A549 (cell line): ENCODE data around the gene HRH3. TPM values are rescaled to one million over a fixed set of nuclear protein-coding genes. Genes with fewer than 3 reads are reported as not detected.

Source experiments
- ATAC-seq, 2 experiments: fragments of 200-7000 bp in 1 of 2; fragments of >200 bp in 1 of 2; cut with Nextera tagmentation in 1 of 2; cut with Tn5 transposase in 1 of 2; 3 replicates each; pipeline versions ENCODE4 v1.8.0 to v1.9.1; 2018 to 2020; ENCODE audit warnings: mild to moderate bottlenecking in 1 of 2, moderate library complexity in 1 of 2
- CTCF ChIA-PET: fragments of 300-600 bp; sonication (Branson Sonifier 250); formaldehyde crosslinking; extraction: SDS; loops from one replicate; lab custom pipeline; 2021; ENCODE audit warnings: antibody characterized with exemption, inconsistent platforms; lab: Yijun Ruan, JAX
- POLR2A ChIA-PET: fragments of 350-600 bp; formaldehyde crosslinking; extraction: SDS; loops from one replicate; lab custom pipeline; 2021; ENCODE audit warnings: antibody characterized with exemption, inconsistent platforms; lab: Yijun Ruan, JAX
- DNase-seq, 2 experiments: peaks; one replicate each; pipeline versions ENCODE4 v3.0.0 to v3.0.0-alpha.2; 2011 to 2016; ENCODE audit warnings: low read depth in 1 of 2, low spot score in 1 of 2
- FAIRE-seq: peaks from 2 replicates; lab custom pipeline; 2011; peaks lifted over from hg19 to GRCh38; lab: Jason Lieb, UNC
- H3K27ac ChIP-seq, 2 experiments: fragments of >200 bp; sonication (Bioruptor Twin); formaldehyde crosslinking; 3 replicates each; pipeline ENCODE4 v1.5.1; 2016 to 2017
- H3K4me1 ChIP-seq: fragments of >200 bp; sonication (Bioruptor Twin); formaldehyde crosslinking; 3 replicates; pipeline ENCODE4 v1.6.1; 2016
- H3K4me2 ChIP-seq: fragments of >200 bp; sonication (Bioruptor Twin); formaldehyde crosslinking; 3 replicates; pipeline ENCODE4 v1.6.1; 2016
- H3K4me3 ChIP-seq: fragments of >200 bp; sonication (Bioruptor Twin); formaldehyde crosslinking; 3 replicates; pipeline ENCODE4 v1.5.1; 2016
- H3K9me3 ChIP-seq: fragments of >200 bp; sonication (Bioruptor Twin); formaldehyde crosslinking; 3 replicates; pipeline ENCODE4 v1.6.1; 2016
- EHF ChIP-seq: fragments of 250-450 bp; sonication (Bioruptor Pico); IDR thresholded peaks from 2 replicates; pipeline ENCODE4 v1.5.0; 2020; ENCODE audit warnings: mild to moderate bottlenecking
- EHMT2 ChIP-seq: fragments of 200-600 bp; sonication (generic); IDR thresholded peaks from 2 replicates; pipeline ENCODE4 v1.6.1; 2016; ENCODE audit warnings: antibody characterized with exemption, low read depth, mild to moderate bottlenecking, moderate library complexity
- HOXB13 ChIP-seq: fragments of 250-450 bp; sonication (Bioruptor Pico); IDR thresholded peaks from 2 replicates; pipeline ENCODE4 v1.5.0; 2020; ENCODE audit warnings: low read depth, mild to moderate bottlenecking, moderate library complexity
- HOXB5 ChIP-seq: fragments of 250-450 bp; sonication (Bioruptor Pico); IDR thresholded peaks from 2 replicates; pipeline ENCODE4 v1.5.0; 2020; ENCODE audit warnings: mild to moderate bottlenecking, moderate library complexity
- JUN ChIP-seq, 2 experiments: fragments of >200 bp; sonication (Bioruptor Twin); formaldehyde crosslinking; IDR thresholded peaks; 2 replicates in 1 of 2; 3 replicates in 1 of 2; pipeline ENCODE4 v1.6.1; 2016 to 2017
- KDM1A ChIP-seq: fragments of 200-600 bp; sonication (generic); IDR thresholded peaks from 2 replicates; pipeline ENCODE4 v1.6.1; 2016; ENCODE audit warnings: low read depth, mild to moderate bottlenecking
- MYC ChIP-seq: IDR thresholded peaks from 2 replicates; pipeline ENCODE4 v1.6.1; 2012; ENCODE audit warnings: mild to moderate bottlenecking, inconsistent platforms, low read length, improper control_type of control experiment, borderline replicate concordance
- RARB ChIP-seq: fragments of 250-450 bp; sonication (Bioruptor Pico); IDR thresholded peaks from 2 replicates; pipeline ENCODE4 v1.8.0; 2021; ENCODE audit warnings: mild to moderate bottlenecking, moderate library complexity
- REST ChIP-seq: fragments of 200-600 bp; sonication (generic); IDR thresholded peaks from 2 replicates; pipeline ENCODE4 v1.6.1; 2016; ENCODE audit warnings: antibody characterized with exemption, mild to moderate bottlenecking, moderate library complexity
- TFCP2L1 ChIP-seq: fragments of 250-450 bp; sonication (Bioruptor Pico); IDR thresholded peaks from 2 replicates; pipeline ENCODE4 v1.5.0; 2021; ENCODE audit warnings: mild to moderate bottlenecking
- ZNF302 ChIP-seq: fragments of 250-450 bp; sonication (Bioruptor Pico); IDR thresholded peaks from 2 replicates; pipeline ENCODE4 v1.9.0; 2021; ENCODE audit warnings: inconsistent platforms, mild to moderate bottlenecking, moderate library complexity
- WGBS: methylation state at CpG from one replicate; pipeline ENCODE4 v1.1.6; 2017; ENCODE audit errors: missing lambda C conversion rate; 5-methylcytosine and 5-hydroxymethylcytosine counted together
- polyA plus RNA-seq, 4 experiments: library from polyadenylated mRNA; depleted of rRNA in 3 of 4; stranded (reverse); fragments of >200 nt; fragmentation: RNase III in 1 of 4; extraction: RNeasy Plus Mini Kit Qiagen cat#74134 plus additional on column Dnase treatment in 1 of 4; gene quantifications; 2 replicates in 3 of 4; 3 replicates in 1 of 4; pipeline ENCODE4 v1.2.3, GENCODE V29; 2011 to 2017
- TF ChIP-seq, protein P1 (sequence below): fragments of 250-450 bp; sonication (Bioruptor Pico); IDR thresholded peaks from 2 replicates; pipeline ENCODE4 v1.5.0; 2021; ENCODE audit warnings: mild to moderate bottlenecking, moderate library complexity, borderline replicate concordance

The HRH3 gene
- polyA plus RNA-seq, 2 of the 4 experiments (the other 2 are of a cell fraction): not detected

DNA sequence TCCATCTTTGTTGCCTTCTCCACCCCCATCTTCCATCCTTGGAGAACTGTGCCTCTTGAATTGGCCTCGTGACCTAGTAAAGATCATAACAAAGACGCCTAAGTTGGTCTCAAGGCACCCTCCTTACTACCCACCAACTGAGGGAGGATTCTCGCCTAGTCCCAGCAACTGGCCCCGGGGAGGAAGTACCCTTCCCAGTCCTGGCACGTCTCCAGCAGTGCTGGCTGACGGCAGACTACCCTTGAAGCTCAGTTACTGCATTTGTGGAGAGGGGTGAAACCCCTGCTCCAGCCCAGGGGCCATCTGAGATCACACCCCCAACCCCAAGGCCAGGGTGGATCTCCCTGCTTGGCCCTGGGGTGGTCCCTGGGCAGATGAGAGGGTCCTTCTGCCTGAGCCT is 16.1 kb upstream of the HRH3 start:
- POLR2A ChIA-PET: no interaction called here
- H3K27ac ChIP-seq: no peak overlapping the region
- no peak overlapping the region for H3K4me2 ChIP-seq
- peaks cover 8% of the 10 kb centered on the region; the same call in 1 of the 3 replicates for H3K4me1 ChIP-seq
- TF ChIP-seq JUN (IDR thresholded peaks at IDR 0.05): no peak
- H3K4me3 ChIP-seq: no peak overlapping the region
- no peak for ATAC-seq
- no peaks in the 10 kb centered on the region for H3K9me3 ChIP-seq
- 32% methylated on average over 4 of the region's 6 CpGs for WGBS
- no peak for DNase-seq
- FAIRE-seq: no peak
- CTCF ChIA-PET: interaction anchor here (1.3 to 2.1 kb wide), 3 partner anchors 10 to 15 kb away, joined by 3 to 6 read pairs (median 3); no protein-coding TSS in a partner anchor

GRCh38 chr20:62235777-62236157 is 15.7 kb upstream of the HRH3 start:
- 79% methylated on average over 8 of the region's 9 CpGs for WGBS
- peaks cover 8% of the 10 kb centered on the region; the same call in 1 of the 3 replicates for H3K4me1 ChIP-seq
- DNase-seq (no peak), FAIRE-seq (no peak), ATAC-seq (no peak)
- ChIA-PET POLR2A (no interaction called here), CTCF (interaction anchor here (1.3 to 2.1 kb wide), 3 partner anchors 9 to 14 kb away, joined by 3 to 6 read pairs (median 3); no protein-coding TSS in a partner anchor)
- no peak overlapping the region for H3K4me3 ChIP-seq
- no peaks in the 10 kb centered on the region for H3K9me3 ChIP-seq
- H3K4me2 ChIP-seq: no peak overlapping the region
- no peak overlapping the region for H3K27ac ChIP-seq
- TF ChIP-seq MYC (no peak), HOXB5 (CRISPR knock-in tag) (no peak)
- TF ChIP-seq, protein P1, sequence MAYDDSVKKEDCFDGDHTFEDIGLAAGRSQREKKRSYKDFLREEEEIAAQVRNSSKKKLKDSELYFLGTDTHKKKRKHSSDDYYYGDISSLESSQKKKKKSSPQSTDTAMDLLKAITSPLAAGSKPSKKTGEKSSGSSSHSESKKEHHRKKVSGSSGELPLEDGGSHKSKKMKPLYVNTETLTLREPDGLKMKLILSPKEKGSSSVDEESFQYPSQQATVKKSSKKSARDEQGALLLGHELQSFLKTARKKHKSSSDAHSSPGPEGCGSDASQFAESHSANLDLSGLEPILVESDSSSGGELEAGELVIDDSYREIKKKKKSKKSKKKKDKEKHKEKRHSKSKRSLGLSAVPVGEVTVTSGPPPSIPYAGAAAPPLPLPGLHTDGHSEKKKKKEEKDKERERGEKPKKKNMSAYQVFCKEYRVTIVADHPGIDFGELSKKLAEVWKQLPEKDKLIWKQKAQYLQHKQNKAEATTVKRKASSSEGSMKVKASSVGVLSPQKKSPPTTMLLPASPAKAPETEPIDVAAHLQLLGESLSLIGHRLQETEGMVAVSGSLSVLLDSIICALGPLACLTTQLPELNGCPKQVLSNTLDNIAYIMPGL (CRISPR knock-in tag): no peak

GRCh38 chr20:62235001-62235776 is 15.1 kb upstream of the HRH3 start:
- ChIA-PET POLR2A (no interaction called here), CTCF (interaction anchor here (1.3 to 2.1 kb wide), 3 partner anchors 9 to 14 kb away, joined by 3 to 6 read pairs (median 3); no protein-coding TSS in a partner anchor)
- H3K9me3 ChIP-seq: no peaks in the 10 kb centered on the region
- no peak overlapping the region for H3K4me3 ChIP-seq
- no peak overlapping the region for H3K27ac ChIP-seq
- peaks cover 8% of the 10 kb centered on the region; the same call in 1 of the 3 replicates for H3K4me1 ChIP-seq
- TF ChIP-seq KDM1A (no peak), EHF (CRISPR knock-in tag) (no peak), HOXB13 (CRISPR knock-in tag) (no peak), MYC (no peak), ZNF302 (CRISPR knock-in tag) (no peak), EHMT2 (no peak), RARB (CRISPR knock-in tag) (no peak), TFCP2L1 (CRISPR knock-in tag) (no peak)
- TF ChIP-seq, protein P1 (CRISPR knock-in tag): no peak
- no peak for ATAC-seq
- no peak overlapping the region for H3K4me2 ChIP-seq
- FAIRE-seq: no peak
- no peak for DNase-seq
- WGBS: 65% methylated on average over 16 of the region's 16 CpGs

- no peak for DNase-seq
- no peak for TF ChIP-seq REST
- no peak for ATAC-seq
- no peaks in the 10 kb centered on the region for H3K9me3 ChIP-seq
- H3K4me3 ChIP-seq: no peak overlapping the region
- CTCF ChIA-PET: interaction anchor here (0.7 to 2.1 kb wide), 3 partner anchors 8 to 33 kb away, joined by 3 to 6 read pairs (median 3); no protein-coding TSS in a partner anchor
- no peak overlapping the region for H3K27ac ChIP-seq
- POLR2A ChIA-PET: no interaction called here
- 30% methylated on average over 4 of the region's 5 CpGs for WGBS
- peaks cover 5% of the 10 kb centered on the region; the same call in 1 of the 3 replicates for H3K4me1 ChIP-seq
- no peak overlapping the region for H3K4me2 ChIP-seq
- FAIRE-seq: no peak
These were observed 14.3 kb upstream of the HRH3 start for GRCh38 chr20:62234339-62234738.
